ENCODE measurements around the gene ENO1. TPM values are rescaled to one million over a fixed set of nuclear protein-coding genes. Genes with fewer than 3 reads are reported as not detected.

The ENO1 gene
- total and polyA plus RNA-seq, 2 experiments from 2014 or later, result 3,076 to 4,945 TPM

DNA sequence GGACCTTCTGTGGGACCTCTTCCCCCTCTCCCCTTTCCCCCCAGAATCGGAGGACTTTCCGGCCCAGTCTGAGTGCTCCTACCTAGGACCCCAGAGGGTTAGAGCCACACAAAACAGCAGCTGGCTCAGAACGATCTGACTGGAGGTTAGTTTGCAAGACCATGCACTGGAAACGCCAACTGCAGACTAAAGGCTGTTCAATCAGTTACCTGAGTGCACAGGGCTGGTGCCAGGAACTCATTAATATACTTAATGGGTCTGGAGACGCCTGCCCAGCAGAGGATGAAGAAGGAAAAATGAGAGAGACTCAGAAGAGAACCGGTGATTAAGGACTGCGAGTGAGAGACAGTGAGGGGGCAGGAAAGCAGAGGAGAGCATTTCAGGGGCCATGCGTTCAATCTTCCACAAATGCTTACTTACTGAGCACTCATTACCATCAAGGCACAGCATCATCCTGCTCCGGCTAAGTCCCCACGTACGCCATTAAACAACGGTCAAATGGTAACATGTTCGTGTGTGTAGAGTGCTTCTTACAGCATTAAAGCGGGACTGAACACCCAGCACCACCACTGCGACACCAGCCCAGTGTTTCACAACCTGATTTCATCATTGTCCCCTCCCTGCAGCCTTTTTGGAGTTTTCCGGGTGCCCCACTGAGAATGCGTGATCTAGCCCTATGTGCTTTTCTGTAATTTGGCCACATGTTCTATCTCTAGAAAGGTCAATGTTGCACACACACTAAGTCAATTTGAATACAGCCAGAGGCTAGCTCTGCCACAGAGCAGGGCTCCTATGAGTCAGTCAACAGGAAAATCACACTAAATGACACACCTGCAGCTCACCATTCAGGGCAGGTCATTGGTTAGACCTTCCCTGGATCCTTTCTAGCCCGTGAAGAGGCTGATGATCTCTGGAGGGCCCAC is 7.6 kb downstream of the ENO1 start:
- H3K9me3 ChIP-seq (ENCODE audit: low read depth), result no peaks in the 10 kb centered on the region
- peaks cover 92% of the 10 kb centered on the region for H3K36me3 ChIP-seq
- peaks cover 35% of the 10 kb centered on the region for H3K4me1 ChIP-seq (ENCODE audit: low read depth)
- no peak for DNase-seq (ENCODE audit: low read depth in 1 of 2, low spot score in 1 of 2)
- H3K27ac ChIP-seq, result peak overlapping the region; percentile 67
- no peak overlapping the region for H3K4me3 ChIP-seq
- no peaks in the 10 kb centered on the region for H3K27me3 ChIP-seq
- TF ChIP-seq, protein P1, sequence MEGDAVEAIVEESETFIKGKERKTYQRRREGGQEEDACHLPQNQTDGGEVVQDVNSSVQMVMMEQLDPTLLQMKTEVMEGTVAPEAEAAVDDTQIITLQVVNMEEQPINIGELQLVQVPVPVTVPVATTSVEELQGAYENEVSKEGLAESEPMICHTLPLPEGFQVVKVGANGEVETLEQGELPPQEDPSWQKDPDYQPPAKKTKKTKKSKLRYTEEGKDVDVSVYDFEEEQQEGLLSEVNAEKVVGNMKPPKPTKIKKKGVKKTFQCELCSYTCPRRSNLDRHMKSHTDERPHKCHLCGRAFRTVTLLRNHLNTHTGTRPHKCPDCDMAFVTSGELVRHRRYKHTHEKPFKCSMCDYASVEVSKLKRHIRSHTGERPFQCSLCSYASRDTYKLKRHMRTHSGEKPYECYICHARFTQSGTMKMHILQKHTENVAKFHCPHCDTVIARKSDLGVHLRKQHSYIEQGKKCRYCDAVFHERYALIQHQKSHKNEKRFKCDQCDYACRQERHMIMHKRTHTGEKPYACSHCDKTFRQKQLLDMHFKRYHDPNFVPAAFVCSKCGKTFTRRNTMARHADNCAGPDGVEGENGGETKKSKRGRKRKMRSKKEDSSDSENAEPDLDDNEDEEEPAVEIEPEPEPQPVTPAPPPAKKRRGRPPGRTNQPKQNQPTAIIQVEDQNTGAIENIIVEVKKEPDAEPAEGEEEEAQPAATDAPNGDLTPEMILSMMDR (IDR thresholded peaks at IDR 0.05; ENCODE audit: low read depth, low read length), result no peak

DNA sequence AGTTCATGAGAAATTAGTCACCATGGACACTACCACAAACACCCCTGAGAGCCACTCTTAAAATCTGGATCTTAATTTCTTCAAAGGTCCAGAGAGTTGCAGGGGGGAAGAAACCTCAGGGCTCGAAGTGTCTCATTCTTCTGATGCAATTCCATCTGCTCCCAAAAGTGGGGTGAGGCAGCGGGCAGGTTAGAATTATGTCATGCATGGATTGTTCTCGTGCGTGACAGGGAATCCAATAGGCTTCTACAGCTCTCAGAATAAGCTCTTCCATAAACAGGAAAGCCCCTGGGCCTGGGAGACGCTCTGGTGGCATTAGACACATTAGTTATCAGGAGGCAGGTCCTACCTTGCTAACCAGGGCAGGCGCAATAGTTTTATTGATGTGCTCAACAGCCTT is 8.4 kb downstream of the ENO1 start:
- H3K9me3 ChIP-seq (ENCODE audit: low read depth), result no peaks in the 10 kb centered on the region
- H3K4me3 ChIP-seq, result no peak overlapping the region
- H3K36me3 ChIP-seq, result peaks cover 93% of the 10 kb centered on the region
- no peaks in the 10 kb centered on the region for H3K27me3 ChIP-seq
- peaks cover 28% of the 10 kb centered on the region for H3K4me1 ChIP-seq (ENCODE audit: low read depth)
- H3K27ac ChIP-seq, result peak overlapping the region; percentile 67
- no peak for DNase-seq (ENCODE audit: low read depth in 1 of 2, low spot score in 1 of 2)
- TF ChIP-seq, protein P1 (IDR thresholded peaks at IDR 0.05; ENCODE audit: low read depth, low read length), result no peak

DNA sequence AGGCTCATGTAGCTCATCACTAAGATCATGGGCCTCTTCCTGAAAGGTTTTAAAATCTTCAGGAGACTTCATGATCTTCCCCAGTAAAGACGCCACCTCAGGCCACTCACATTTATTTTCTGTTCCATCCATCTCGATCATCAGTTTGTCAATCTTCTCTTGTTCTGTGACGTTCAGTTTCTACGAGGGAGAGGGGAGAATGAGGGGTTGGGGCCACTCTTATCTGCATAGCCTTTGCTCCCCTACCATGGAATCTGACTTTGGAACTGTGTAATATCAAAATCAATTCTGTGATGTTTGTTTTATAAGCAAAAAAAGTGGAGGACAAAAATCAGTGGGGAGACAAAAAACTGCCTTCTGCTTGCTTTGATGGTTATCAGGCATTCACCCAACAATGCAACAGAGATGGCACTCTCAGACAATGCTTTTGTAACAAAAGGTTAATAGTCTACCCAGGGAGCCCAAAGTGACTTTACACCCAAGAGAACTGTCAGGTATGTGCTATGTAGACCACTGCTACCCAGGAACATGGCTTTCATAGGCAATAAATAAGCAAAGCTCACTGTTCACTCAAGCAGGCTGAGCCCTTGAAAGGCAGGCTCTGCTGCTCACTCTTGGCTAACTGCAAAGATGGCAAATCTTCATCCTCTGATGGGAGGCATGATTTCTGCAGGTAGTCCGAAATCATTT is 10.5 kb downstream of the ENO1 start:
- TF ChIP-seq, protein P1 (IDR thresholded peaks at IDR 0.05; ENCODE audit: low read depth, low read length), result no peak
- Histone ChIP-seq H3K36me3 (peaks cover 97% of the 10 kb centered on the region), H3K4me1 (ENCODE audit: low read depth) (peaks cover 9% of the 10 kb centered on the region), H3K9me3 (ENCODE audit: low read depth) (no peaks in the 10 kb centered on the region), H3K27ac (peak overlapping the region; percentile 67), H3K27me3 (no peaks in the 10 kb centered on the region), H3K4me3 (no peak overlapping the region)
- no peak for DNase-seq (ENCODE audit: low read depth in 1 of 2, low spot score in 1 of 2)

DNA sequence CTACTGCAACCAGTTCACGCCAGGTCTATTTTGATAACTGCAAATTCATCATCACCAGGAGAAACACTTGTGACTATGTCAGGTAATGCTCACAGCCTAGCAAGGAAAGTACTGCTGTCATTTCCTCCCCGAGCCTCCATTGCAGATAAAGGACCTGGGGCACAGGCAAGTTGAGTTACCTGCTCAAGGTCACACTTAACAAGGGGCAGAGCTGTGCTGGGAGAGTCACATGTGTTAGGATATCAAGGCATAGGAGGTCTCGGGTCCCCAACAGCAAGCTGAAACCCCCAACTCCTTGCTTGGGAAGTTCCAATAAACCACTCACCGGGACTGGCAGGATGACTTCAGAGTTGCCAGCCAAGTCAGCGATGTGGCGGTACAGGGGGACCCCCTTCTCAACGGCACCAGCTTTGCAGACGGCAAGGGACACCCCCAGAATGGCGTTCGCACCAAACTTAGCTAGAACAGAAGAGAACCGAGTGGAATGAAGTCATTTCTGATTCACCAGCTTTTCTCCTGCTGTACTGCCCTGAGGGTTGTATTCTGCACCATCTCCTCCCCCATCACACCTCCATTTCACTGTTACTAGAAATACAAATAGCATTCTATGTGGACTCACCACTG is 11.6 kb downstream of the ENO1 start:
- Histone ChIP-seq H3K9me3 (ENCODE audit: low read depth) (no peaks in the 10 kb centered on the region), H3K4me1 (ENCODE audit: low read depth) (no peaks in the 10 kb centered on the region), H3K27me3 (no peaks in the 10 kb centered on the region), H3K36me3 (peaks cover 99% of the 10 kb centered on the region), H3K27ac (peak overlapping the region; percentile 67), H3K4me3 (no peak overlapping the region)
- no peak for DNase-seq (ENCODE audit: low read depth in 1 of 2, low spot score in 1 of 2)
- TF ChIP-seq, protein P1 (IDR thresholded peaks at IDR 0.05; ENCODE audit: low read depth, low read length), result no peak

DNA sequence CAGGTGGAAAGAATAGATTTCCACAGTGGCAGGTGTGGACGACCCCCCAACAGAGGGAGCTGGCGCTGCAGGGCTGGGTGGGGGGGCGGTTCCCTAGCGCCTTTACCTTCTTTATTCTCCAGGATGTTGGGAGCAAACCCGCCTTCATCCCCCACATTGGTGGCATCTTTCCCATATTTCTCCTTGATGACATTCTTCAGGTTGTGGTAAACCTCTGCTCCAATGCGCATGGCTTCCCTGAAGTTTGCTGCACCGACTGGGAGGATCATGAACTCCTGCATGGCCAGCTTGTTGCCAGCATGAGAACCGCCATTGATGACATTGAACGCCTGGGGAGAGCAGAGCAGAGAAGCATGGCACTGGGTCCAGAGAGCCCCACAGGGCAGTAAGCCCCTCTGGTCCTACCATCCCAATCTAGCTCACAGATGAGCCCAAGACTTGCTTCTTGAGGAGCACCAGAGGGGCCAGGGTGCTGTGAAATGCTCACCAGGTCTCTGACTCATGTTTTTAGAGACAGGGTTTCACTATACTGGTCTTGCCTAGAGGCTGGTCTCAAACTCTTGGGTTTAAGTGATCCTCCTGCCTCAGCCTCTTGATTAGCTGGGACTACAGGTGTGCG is 12.2 kb downstream of the ENO1 start:
- peak overlapping the region; percentile 67 for H3K27ac ChIP-seq
- no peaks in the 10 kb centered on the region for H3K4me1 ChIP-seq (ENCODE audit: low read depth)
- TF ChIP-seq, protein P1 (IDR thresholded peaks at IDR 0.05; ENCODE audit: low read depth, low read length), result no peak
- H3K36me3 ChIP-seq, result peaks cover 95% of the 10 kb centered on the region
- H3K4me3 ChIP-seq, result no peak overlapping the region
- H3K9me3 ChIP-seq (ENCODE audit: low read depth), result no peaks in the 10 kb centered on the region
- DNase-seq (ENCODE audit: low read depth in 1 of 2, low spot score in 1 of 2), result no peak
- no peaks in the 10 kb centered on the region for H3K27me3 ChIP-seq
